ENCODE data around the gene GIPC1.

Gene GIPC1

DNA sequence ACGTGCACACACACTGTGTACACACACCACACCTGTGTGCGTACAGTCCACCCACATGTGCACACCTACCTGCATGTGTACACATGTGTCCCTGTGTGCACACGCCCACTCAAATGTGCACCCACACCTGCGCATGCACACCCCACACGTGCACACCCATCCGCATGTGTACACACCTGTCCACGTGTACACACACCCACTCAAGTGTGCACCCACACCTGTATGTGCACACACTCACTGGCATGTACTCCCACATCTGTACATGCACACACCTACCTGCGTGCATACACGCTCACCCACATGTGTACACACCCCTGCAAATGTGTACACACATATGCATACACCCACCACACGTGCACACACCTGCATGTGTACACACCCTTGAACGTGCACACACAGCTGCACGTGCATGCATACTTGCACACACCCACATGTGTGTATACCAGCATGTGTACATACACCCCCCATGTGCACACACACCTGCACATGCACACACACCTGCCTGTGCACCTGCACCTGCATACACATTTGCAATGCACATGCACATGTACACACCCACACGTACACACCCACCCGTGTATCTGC, 52.2 kb downstream of the GIPC1 start:
- peaks cover 22% of the 10 kb centered on the region for H3K4me1 ChIP-seq (ENCODE audit: insufficient read depth, low read length, severe bottlenecking)
- no peak overlapping the region for H3K4me2 ChIP-seq (ENCODE audit: low read length)
- H3K9me2 ChIP-seq (ENCODE audit: low read depth, low read length): no peaks in the 10 kb centered on the region
- no peak overlapping the region for H3K9ac ChIP-seq (ENCODE audit: low read length)
- peaks cover 74% of the 10 kb centered on the region for H3K36me3 ChIP-seq (ENCODE audit: insufficient read depth, low read length)
- no peaks in the 10 kb centered on the region for H3K27me3 ChIP-seq (ENCODE audit: insufficient read depth, low read length)
- H3F3A ChIP-seq (ENCODE audit: insufficient read depth, low read length): no peaks in the 10 kb centered on the region
- H2AFZ ChIP-seq (ENCODE audit: low read length): no peak overlapping the region
- no peaks in the 10 kb centered on the region for H3K9me3 ChIP-seq (ENCODE audit: low read length)
- peaks cover 4% of the 10 kb centered on the region for H3K79me2 ChIP-seq (ENCODE audit: insufficient read depth, low read length)
- TF ChIP-seq EZH2 (IDR thresholded peaks at IDR 0.05; ENCODE audit: borderline replicate concordance, low read length): no peak
- TF ChIP-seq, protein P1, sequence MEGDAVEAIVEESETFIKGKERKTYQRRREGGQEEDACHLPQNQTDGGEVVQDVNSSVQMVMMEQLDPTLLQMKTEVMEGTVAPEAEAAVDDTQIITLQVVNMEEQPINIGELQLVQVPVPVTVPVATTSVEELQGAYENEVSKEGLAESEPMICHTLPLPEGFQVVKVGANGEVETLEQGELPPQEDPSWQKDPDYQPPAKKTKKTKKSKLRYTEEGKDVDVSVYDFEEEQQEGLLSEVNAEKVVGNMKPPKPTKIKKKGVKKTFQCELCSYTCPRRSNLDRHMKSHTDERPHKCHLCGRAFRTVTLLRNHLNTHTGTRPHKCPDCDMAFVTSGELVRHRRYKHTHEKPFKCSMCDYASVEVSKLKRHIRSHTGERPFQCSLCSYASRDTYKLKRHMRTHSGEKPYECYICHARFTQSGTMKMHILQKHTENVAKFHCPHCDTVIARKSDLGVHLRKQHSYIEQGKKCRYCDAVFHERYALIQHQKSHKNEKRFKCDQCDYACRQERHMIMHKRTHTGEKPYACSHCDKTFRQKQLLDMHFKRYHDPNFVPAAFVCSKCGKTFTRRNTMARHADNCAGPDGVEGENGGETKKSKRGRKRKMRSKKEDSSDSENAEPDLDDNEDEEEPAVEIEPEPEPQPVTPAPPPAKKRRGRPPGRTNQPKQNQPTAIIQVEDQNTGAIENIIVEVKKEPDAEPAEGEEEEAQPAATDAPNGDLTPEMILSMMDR (IDR thresholded peaks at IDR 0.05; ENCODE audit: low read length): no peak
- no peak overlapping the region for H3K4me3 ChIP-seq (ENCODE audit: low read depth, low read length, poor library complexity, severe bottlenecking)
- H4K20me1 ChIP-seq (ENCODE audit: insufficient read depth, low read length): no peaks in the 10 kb centered on the region
- H3K27ac ChIP-seq (ENCODE audit: low read depth, low read length, poor library complexity, severe bottlenecking): no peak overlapping the region

DNA sequence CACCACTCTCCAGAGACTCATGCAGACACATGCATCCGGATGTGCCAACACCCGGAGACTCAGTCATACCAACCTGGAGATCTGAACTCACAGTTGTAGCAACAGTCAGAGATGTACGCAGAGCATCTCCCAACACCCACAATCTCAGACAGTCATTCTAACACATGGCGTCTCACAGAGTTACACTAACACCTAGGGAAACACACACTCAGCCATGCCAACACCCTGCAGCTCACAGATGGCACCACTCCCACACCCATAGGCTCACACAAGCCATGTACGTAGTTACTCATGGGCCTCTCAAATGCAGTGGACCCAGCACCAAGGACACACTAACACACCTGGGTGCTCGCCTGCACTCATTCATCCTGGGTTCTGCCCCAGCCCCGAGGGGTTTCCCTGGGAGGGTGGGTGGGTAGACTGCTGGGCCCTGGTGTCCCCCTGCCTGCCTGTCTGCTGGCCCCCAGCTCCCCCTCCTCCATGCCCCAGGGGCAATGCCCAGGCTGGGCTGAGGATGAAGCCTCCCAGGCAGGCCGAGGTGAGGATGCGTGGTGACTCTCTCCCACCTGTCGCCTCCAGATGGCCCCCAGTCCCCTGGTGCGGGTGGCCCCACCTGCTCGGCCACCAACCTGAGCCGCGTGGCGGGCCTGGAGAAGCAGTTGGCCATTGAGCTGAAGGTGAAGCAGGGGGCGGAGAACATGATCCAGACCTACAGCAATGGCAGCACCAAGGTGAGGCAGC, 52.9 kb downstream of the GIPC1 start:
- no peaks in the 10 kb centered on the region for H3K27me3 ChIP-seq (ENCODE audit: insufficient read depth, low read length)
- no peaks in the 10 kb centered on the region for H4K20me1 ChIP-seq (ENCODE audit: insufficient read depth, low read length)
- H3K27ac ChIP-seq (ENCODE audit: low read depth, low read length, poor library complexity, severe bottlenecking): no peak overlapping the region
- H2AFZ ChIP-seq (ENCODE audit: low read length): no peak overlapping the region
- H3K4me2 ChIP-seq (ENCODE audit: low read length): no peak overlapping the region
- H3K4me3 ChIP-seq (ENCODE audit: low read depth, low read length, poor library complexity, severe bottlenecking): no peak overlapping the region
- H3K9me2 ChIP-seq (ENCODE audit: low read depth, low read length): no peaks in the 10 kb centered on the region
- TF ChIP-seq, protein P1 (IDR thresholded peaks at IDR 0.05; ENCODE audit: low read length): no peak
- TF ChIP-seq EZH2 (IDR thresholded peaks at IDR 0.05; ENCODE audit: borderline replicate concordance, low read length): no peak
- H3K4me1 ChIP-seq (ENCODE audit: insufficient read depth, low read length, severe bottlenecking): peaks cover 29% of the 10 kb centered on the region
- no peaks in the 10 kb centered on the region for H3K9me3 ChIP-seq (ENCODE audit: low read length)
- no peaks in the 10 kb centered on the region for H3F3A ChIP-seq (ENCODE audit: insufficient read depth, low read length)
- H3K36me3 ChIP-seq (ENCODE audit: insufficient read depth, low read length): peaks cover 68% of the 10 kb centered on the region
- H3K79me2 ChIP-seq (ENCODE audit: insufficient read depth, low read length): peaks cover 4% of the 10 kb centered on the region
- H3K9ac ChIP-seq (ENCODE audit: low read length): no peak overlapping the region

DNA sequence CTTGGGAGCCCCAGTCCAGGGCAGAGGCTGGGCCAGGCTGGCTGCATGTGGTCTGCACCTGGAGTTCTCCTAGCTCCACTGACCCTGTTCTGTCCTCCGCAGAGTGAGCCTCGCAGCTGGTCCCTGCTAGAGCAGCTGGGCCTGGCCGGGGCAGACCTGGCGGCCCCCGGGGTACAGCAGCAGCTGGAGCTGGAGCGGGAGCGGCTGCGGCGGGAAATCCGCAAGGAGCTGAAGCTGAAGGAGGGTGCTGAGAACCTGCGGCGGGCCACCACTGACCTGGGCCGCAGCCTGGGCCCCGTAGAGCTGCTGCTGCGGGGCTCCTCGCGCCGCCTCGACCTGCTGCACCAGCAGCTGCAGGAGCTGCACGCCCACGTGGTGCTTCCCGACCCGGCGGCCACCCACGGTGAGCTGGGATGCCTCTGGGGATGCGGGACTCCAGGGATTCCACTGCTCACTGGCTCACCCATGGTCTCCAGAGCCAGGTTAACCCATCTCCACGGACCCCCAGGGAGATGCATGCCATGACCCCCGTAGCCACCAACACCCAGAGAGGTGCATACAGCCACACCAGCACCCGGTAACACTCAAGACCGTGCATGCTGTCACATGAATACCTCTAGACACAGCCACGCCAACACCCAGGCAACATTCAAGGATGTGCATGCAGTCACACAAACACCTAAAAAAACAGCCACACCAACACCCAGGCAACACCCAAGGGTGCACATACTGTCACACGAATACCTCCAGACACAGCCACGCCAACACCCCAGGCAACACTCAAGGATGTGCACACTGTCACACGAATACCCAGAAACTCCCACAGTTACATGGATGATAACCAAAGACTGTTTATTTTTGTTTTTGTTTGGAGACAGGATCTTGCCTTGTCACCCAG, 54.6 kb downstream of the GIPC1 start:
- H3K4me2 ChIP-seq (ENCODE audit: low read length): no peak overlapping the region
- no peak overlapping the region for H3K9ac ChIP-seq (ENCODE audit: low read length)
- no peaks in the 10 kb centered on the region for H4K20me1 ChIP-seq (ENCODE audit: insufficient read depth, low read length)
- no peak overlapping the region for H3K27ac ChIP-seq (ENCODE audit: low read depth, low read length, poor library complexity, severe bottlenecking)
- H3K4me1 ChIP-seq (ENCODE audit: insufficient read depth, low read length, severe bottlenecking): peaks cover 32% of the 10 kb centered on the region
- no peaks in the 10 kb centered on the region for H3F3A ChIP-seq (ENCODE audit: insufficient read depth, low read length)
- no peak for TF ChIP-seq EZH2 (IDR thresholded peaks at IDR 0.05; ENCODE audit: borderline replicate concordance, low read length)
- TF ChIP-seq, protein P1 (IDR thresholded peaks at IDR 0.05; ENCODE audit: low read length): no peak
- no peak overlapping the region for H3K4me3 ChIP-seq (ENCODE audit: low read depth, low read length, poor library complexity, severe bottlenecking)
- H2AFZ ChIP-seq (ENCODE audit: low read length): no peak overlapping the region
- no peaks in the 10 kb centered on the region for H3K9me2 ChIP-seq (ENCODE audit: low read depth, low read length)
- peaks cover 61% of the 10 kb centered on the region for H3K36me3 ChIP-seq (ENCODE audit: insufficient read depth, low read length)
- H3K9me3 ChIP-seq (ENCODE audit: low read length): no peaks in the 10 kb centered on the region
- H3K79me2 ChIP-seq (ENCODE audit: insufficient read depth, low read length): peaks cover 4% of the 10 kb centered on the region
- no peaks in the 10 kb centered on the region for H3K27me3 ChIP-seq (ENCODE audit: insufficient read depth, low read length)

Measured in OCI-LY1 (cell line).